ENCODE results near the gene SLC9A9. TPM values are rescaled to one million over a fixed set of nuclear protein-coding genes. Genes with fewer than 3 reads are reported as not detected.

The SLC9A9 gene
- total and polyA plus RNA-seq, 4 donors = 3.3 to 15.0 (median 6.1) TPM

GRCh38 chr3:143218166-143218835 lies 630.0 kb downstream of the SLC9A9 start (continued):
- TF ChIP-seq FOXA2 (IDR thresholded peaks at IDR 0.05) (no peak), ZBTB33 (IDR thresholded peaks at IDR 0.05) (no peak), JUND (IDR thresholded peaks at IDR 0.05) (no peak), RXRA (IDR thresholded peaks at IDR 0.05) (no peak)

- peak overlapping the region in 1 of 2 donors; percentile 31 for H3K9ac ChIP-seq (ENCODE audit: low read depth in 1 of 2, low read length in 2 of 2)
- no peak for TF ChIP-seq NR2F2 (IDR thresholded peaks at IDR 0.05)
- TF ChIP-seq JUND (IDR thresholded peaks at IDR 0.05) = no peak
- TF ChIP-seq GABPA (IDR thresholded peaks at IDR 0.05 in 1 of 2, conservative IDR thresholded peaks at IDR 0.05 in 1 of 2) = no peak
- no peak for TF ChIP-seq YY1 (IDR thresholded peaks at IDR 0.05)
- TF ChIP-seq REST (IDR thresholded peaks at IDR 0.05) = no peak
- TF ChIP-seq MAX (IDR thresholded peaks at IDR 0.05) = no peak
- TF ChIP-seq HNF4G (IDR thresholded peaks at IDR 0.05) = no peak
- TF ChIP-seq TAF1 (conservative IDR thresholded peaks at IDR 0.05) = no peak
- TF ChIP-seq RXRA (IDR thresholded peaks at IDR 0.05) = no peak
- TF ChIP-seq ATF3 (IDR thresholded peaks at IDR 0.05) = no peak
- TF ChIP-seq HNF4A (conservative IDR thresholded peaks at IDR 0.05) = no peak
- TF ChIP-seq ZBTB33 (IDR thresholded peaks at IDR 0.05) = no peak
- TF ChIP-seq FOXA2 (IDR thresholded peaks at IDR 0.05) = no peak
- TF ChIP-seq FOXA1 (IDR thresholded peaks at IDR 0.05) = no peak
- no peak for TF ChIP-seq CTCF (IDR thresholded peaks at IDR 0.05; ENCODE audit: low read depth, low read length, missing input control)
- H3K36me3 ChIP-seq (ENCODE audit: control insufficient read depth in 4 of 4, insufficient read depth in 3 of 4, low read depth in 1 of 4, low read length in 3 of 4) = no peaks in the 10 kb centered on the region
- peaks cover 2 to 12% (median 8%) of the 10 kb centered on the region in 4 donors for H3K4me1 ChIP-seq (ENCODE audit: control insufficient read depth in 4 of 4, insufficient read depth in 4 of 4, low read length in 3 of 4)
- DNase-seq (ENCODE audit: low spot score) = no peak
- no peaks in the 10 kb centered on the region for H3K27me3 ChIP-seq (ENCODE audit: control insufficient read depth in 4 of 4, insufficient read depth in 4 of 4, low read length in 3 of 4)
- no peak overlapping the region for H3K27ac ChIP-seq (ENCODE audit: low read depth in 1 of 2, low read length in 2 of 2)
- no peak overlapping the region for H3K4me3 ChIP-seq (ENCODE audit: low read depth in 1 of 3, low read length in 3 of 3)
- no peaks in the 10 kb centered on the region for H3K9me3 ChIP-seq (ENCODE audit: control insufficient read depth in 4 of 4, low read length in 3 of 4)
These were observed 631.0 kb downstream of the SLC9A9 start for GRCh38 chr3:143217283-143217682.
